OCI-LY3 (cell line): Measurements from ENCODE around the gene MORC3.
"Not testable (repeated sequence)": the region's sequence is repeated elsewhere in the genome, so short reads cannot be mapped to it uniquely, and the experiment has no call there.

Source experiments
- EZH2phosphoT487 ChIP-seq: fragments of 200-600 bp; shearing (Covaris generic); IDR thresholded peaks from 2 replicates; pipeline ENCODE4 v1.6.1; 2018; ENCODE audit warnings: antibody characterized with exemption, mixed run types, low read depth
- TF ChIP-seq, protein P1 (sequence below): fragments of 200-600, 300-600 bp; sonication (generic); IDR thresholded peaks from 2 replicates; pipeline ENCODE4 v1.5.1; 2014; ENCODE audit warnings: antibody characterized with exemption, low read length, low read depth

DNA sequence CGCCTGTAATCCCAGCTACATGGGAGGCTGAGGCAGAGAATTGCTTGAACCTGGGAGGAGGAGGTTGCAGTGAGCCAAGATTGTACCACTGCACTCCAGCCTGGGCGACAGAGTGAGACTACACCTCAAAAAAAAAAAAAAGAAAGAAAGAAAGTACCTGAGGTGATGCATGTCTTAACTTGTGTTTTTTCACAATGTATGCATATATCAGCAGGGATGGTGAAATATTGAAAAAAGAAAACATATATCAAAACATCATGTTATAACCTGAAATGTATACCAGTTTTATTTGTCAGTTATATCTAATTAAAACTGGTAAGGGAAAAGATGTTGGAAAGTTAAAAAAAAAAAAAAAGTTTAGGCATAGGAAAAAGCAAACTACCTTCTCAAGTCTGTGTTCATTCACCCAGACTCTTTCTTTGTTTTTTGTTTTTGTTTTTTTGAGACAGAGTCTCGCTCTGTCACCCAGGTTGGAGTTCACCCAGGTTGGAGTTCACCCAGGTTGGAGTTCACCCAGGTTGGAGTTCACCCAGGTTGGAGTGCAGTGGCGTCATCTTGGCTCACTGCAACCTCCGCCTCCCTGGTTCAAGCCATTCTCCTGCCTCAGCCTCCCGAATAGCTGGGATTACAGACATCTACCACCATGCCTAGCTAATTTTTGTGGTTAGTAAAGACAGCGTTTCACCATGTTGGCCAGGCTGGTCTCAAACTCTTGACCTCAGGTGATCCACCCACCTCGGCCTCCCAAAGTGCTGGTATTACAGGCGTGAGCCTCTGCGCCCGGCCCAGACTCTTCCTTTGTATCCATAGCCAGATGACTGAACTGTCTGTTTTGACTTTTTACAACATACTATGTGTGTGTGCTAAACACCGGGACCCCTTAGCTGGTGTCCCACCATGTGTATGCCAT lies 49.0 kb upstream of the MORC3 start:
- TF ChIP-seq, protein P1, sequence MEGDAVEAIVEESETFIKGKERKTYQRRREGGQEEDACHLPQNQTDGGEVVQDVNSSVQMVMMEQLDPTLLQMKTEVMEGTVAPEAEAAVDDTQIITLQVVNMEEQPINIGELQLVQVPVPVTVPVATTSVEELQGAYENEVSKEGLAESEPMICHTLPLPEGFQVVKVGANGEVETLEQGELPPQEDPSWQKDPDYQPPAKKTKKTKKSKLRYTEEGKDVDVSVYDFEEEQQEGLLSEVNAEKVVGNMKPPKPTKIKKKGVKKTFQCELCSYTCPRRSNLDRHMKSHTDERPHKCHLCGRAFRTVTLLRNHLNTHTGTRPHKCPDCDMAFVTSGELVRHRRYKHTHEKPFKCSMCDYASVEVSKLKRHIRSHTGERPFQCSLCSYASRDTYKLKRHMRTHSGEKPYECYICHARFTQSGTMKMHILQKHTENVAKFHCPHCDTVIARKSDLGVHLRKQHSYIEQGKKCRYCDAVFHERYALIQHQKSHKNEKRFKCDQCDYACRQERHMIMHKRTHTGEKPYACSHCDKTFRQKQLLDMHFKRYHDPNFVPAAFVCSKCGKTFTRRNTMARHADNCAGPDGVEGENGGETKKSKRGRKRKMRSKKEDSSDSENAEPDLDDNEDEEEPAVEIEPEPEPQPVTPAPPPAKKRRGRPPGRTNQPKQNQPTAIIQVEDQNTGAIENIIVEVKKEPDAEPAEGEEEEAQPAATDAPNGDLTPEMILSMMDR = not testable (repeated sequence)
- TF ChIP-seq EZH2phosphoT487 = not testable (repeated sequence)
